Natural killer cell (primary cell): ENCODE measurements around the gene PLEKHA1. TPM values are rescaled to one million over a fixed set of nuclear protein-coding genes. Genes with fewer than 3 reads are reported as not detected.

ENCODE experiments used
- ATAC-seq, 3 donors: fragments of 150-1000 bp in 2 of 3; fragments of 200-7000 bp in 1 of 3; cut with Tn5 transposase; 1 replicate in 1 of 3; 2 replicates in 2 of 3; pipeline ENCODE4 v1.10.0; 2021; ENCODE audit warnings: mild to moderate bottlenecking in 2 of 3, moderate library complexity in 2 of 3
- DNase-seq, 2 donors: peaks; one replicate each; pipeline versions ENCODE4 v3.0.0 to v3.0.0-alpha.2; 2013 to 2021; ENCODE audit warnings: mixed read lengths in 1 of 2
- H3K27ac ChIP-seq: one replicate; pipeline ENCODE4 v1.5.1; 2013; ENCODE audit warnings: mild to moderate bottlenecking, low read length
- H3K27me3 ChIP-seq: one replicate; pipeline ENCODE4 v1.6.1; 2013; ENCODE audit warnings: low read length; ENCODE audit not compliant: control insufficient read depth, insufficient read depth
- H3K36me3 ChIP-seq: one replicate; pipeline ENCODE4 v1.6.1; 2013; ENCODE audit warnings: low read length; ENCODE audit not compliant: control insufficient read depth, insufficient read depth
- H3K4me1 ChIP-seq: one replicate; pipeline ENCODE4 v1.6.1; 2013; ENCODE audit warnings: low read length; ENCODE audit not compliant: control insufficient read depth, insufficient read depth
- H3K4me3 ChIP-seq: one replicate; pipeline ENCODE4 v1.5.1; 2013; ENCODE audit warnings: low read length
- H3K9me3 ChIP-seq: one replicate; pipeline ENCODE4 v1.6.1; 2013; ENCODE audit warnings: low read length; ENCODE audit not compliant: control insufficient read depth, insufficient read depth
- H3K27ac Mint-ChIP-seq, 2 donors: one replicate each; pipeline ENCODE4 v1.8.0; 2022; ENCODE audit warnings: mild to moderate bottlenecking in 2 of 2, mixed read lengths in 2 of 2, moderate library complexity in 1 of 2
- H3K27me3 Mint-ChIP-seq, 2 donors: one replicate each; pipeline ENCODE4 v1.8.0; 2022; ENCODE audit warnings: low read depth in 2 of 2, mixed read lengths in 2 of 2
- H3K36me3 Mint-ChIP-seq: one replicate; pipeline ENCODE4 v1.8.0; 2022; ENCODE audit warnings: mixed read lengths
- H3K4me1 Mint-ChIP-seq, 2 donors: one replicate each; pipeline ENCODE4 v1.8.0; 2022; ENCODE audit warnings: mixed read lengths in 2 of 2
- H3K4me3 Mint-ChIP-seq: one replicate; pipeline ENCODE4 v1.8.0; 2022; ENCODE audit warnings: mild to moderate bottlenecking, moderate library complexity, mixed read lengths
- H3K9me3 Mint-ChIP-seq, 2 donors: one replicate each; pipeline ENCODE4 v1.8.0; 2022; ENCODE audit warnings: mixed read lengths in 2 of 2
- WGBS: methylation state at CpG from one replicate; pipeline ENCODE4 v1.1.7; 2013; ENCODE audit warnings: missing lambda C conversion rate; ENCODE audit not compliant: insufficient coverage; 5-methylcytosine and 5-hydroxymethylcytosine counted together
- intact Hi-C: fragments of 100-400 bp; cut with micrococcal nuclease; formaldehyde crosslinking; loops from one replicate; pipeline ENCODE4 v1.14.2; 2022
- total RNA-seq, 4 donors: library from RNA; stranded (reverse); fragments of 120-200 nt in 1 of 4; gene quantifications; one replicate each; pipeline versions ENCODE4 v1.2.3 to v1.2.4, GENCODE V29; 2013 to 2022
- TF ChIP-seq, protein P1 (sequence below): fragments of 200-600 bp; IDR thresholded peaks from one replicate; pipeline ENCODE4 v1.8.0; 2022; ENCODE audit warnings: antibody characterized with exemption

The PLEKHA1 gene
- total RNA-seq, 3 donors from 2014 or later (not counting 1 experiment from before 2014, with no cell fraction given): 45.9 to 64.6 (median 56.1) TPM

DNA sequence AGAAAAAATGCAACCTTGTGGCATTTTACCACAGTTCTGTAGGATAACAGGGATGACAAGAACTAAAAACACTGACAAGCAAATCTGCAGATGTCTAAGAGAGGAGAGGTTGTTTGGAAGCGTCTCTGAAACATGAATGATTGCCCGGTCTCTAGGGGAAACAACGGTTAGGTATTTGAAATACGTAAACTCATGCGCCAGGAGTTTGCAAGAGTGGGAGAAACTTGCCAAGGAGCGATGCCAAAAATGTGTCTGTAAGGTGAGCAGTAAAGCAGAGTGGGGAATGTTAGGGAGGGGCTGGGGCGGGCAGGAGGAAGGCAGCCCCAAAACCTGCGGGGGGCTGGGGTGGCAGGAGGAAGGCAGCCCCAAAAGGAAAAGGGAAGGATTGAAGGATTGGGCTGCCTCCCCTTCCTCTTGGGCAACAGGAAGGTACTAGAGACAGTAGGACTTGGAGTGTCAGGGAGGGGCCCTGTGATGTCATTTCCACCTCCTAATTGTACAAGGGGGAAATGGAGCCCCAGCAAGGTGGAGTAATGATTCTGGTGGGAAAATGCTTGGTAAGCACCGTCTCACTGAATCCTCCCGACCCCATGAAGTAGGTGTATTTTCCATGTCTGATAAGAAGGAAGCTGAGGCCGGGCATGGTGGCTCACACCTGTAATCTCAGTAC lies 33.2 kb upstream of the PLEKHA1 start:
- H3K4me1 ChIP-seq: no peaks in the 10 kb centered on the region
- no peaks in the 10 kb centered on the region for H3K9me3 ChIP-seq
- no peaks in the 10 kb centered on the region for H3K36me3 Mint-ChIP-seq
- H3K4me3 Mint-ChIP-seq: no peak overlapping the region
- no peaks in the 10 kb centered on the region for H3K36me3 ChIP-seq
- H3K27me3 Mint-ChIP-seq: no peaks in the 10 kb centered on the region
- no peak overlapping the region for H3K4me3 ChIP-seq
- H3K4me1 Mint-ChIP-seq: peaks cover 7 to 11% of the 10 kb centered on the region in 2 donors
- H3K27me3 ChIP-seq: no peaks in the 10 kb centered on the region
- H3K9me3 Mint-ChIP-seq: no peaks in the 10 kb centered on the region
- WGBS: 88% methylated on average over 11 of the region's 11 CpGs
- H3K27ac ChIP-seq: no peak overlapping the region
- TF ChIP-seq, protein P1, sequence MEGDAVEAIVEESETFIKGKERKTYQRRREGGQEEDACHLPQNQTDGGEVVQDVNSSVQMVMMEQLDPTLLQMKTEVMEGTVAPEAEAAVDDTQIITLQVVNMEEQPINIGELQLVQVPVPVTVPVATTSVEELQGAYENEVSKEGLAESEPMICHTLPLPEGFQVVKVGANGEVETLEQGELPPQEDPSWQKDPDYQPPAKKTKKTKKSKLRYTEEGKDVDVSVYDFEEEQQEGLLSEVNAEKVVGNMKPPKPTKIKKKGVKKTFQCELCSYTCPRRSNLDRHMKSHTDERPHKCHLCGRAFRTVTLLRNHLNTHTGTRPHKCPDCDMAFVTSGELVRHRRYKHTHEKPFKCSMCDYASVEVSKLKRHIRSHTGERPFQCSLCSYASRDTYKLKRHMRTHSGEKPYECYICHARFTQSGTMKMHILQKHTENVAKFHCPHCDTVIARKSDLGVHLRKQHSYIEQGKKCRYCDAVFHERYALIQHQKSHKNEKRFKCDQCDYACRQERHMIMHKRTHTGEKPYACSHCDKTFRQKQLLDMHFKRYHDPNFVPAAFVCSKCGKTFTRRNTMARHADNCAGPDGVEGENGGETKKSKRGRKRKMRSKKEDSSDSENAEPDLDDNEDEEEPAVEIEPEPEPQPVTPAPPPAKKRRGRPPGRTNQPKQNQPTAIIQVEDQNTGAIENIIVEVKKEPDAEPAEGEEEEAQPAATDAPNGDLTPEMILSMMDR: no peak
- ATAC-seq: no peak
- no peak overlapping the region for H3K27ac Mint-ChIP-seq
- intact Hi-C loops: no loop called here
- no peak for DNase-seq

DNA sequence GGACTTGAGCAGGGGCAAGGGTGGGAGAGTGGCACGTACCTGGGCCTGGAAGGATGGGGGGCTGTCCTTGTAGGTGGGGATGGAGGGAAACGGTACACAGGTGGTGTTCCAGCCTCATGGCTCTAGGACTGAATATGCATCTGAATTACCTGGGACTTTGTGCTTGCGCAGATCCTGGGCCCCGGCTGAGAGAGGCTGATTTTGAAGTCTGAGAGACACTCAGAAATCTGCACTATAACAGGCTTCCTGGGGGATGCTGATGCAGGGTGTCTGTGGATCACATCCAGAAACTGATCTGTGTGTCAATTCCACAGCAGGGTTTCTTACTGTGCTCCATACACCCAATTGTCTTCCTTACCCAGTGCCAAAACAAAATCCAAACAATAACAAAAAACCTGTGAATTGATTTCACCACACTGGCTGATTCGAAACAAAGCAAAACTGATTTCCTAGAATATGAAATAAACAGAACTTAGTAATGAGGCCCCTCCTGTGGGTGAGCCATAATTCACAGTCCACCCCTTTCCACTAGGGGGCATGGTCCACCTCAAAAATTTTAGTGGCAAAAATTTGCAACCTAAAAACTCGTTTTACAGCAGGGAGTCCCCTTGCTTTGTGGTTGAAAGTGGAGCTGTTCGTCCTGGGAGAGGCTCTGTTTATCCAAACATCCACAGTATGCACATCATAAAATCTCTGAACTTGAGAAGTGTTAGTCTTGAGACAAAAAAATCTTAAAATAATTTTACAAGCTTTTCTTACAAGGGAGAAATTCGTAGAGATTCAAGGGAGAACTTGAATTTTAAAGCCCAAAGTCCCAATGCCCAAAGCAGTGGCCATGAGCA lies 32.0 kb upstream of the PLEKHA1 start:
- Histone ChIP-seq H3K36me3 (no peaks in the 10 kb centered on the region), H3K9me3 (no peaks in the 10 kb centered on the region), H3K27ac (no peak overlapping the region), H3K4me1 (no peaks in the 10 kb centered on the region), H3K27me3 (no peaks in the 10 kb centered on the region), H3K4me3 (no peak overlapping the region)
- Mint-ChIP-seq H3K4me3 (no peak overlapping the region), H3K27me3 (no peaks in the 10 kb centered on the region), H3K27ac (no peak overlapping the region), H3K9me3 (no peaks in the 10 kb centered on the region), H3K4me1 (peaks cover 7 to 19% of the 10 kb centered on the region in 2 donors), H3K36me3 (no peaks in the 10 kb centered on the region)
- WGBS: 85% methylated on average over 6 of the region's 8 CpGs
- intact Hi-C loops: loop anchor here (1.0 to 2.0 kb wide), 3 partner anchors 44 to 223 kb away; no protein-coding TSS in a partner anchor
- ATAC-seq: peak; percentile 57 to 82 (median 78)
- DNase-seq: peak; percentile 39 to 81
- TF ChIP-seq, protein P1: peak; percentile 85

DNA sequence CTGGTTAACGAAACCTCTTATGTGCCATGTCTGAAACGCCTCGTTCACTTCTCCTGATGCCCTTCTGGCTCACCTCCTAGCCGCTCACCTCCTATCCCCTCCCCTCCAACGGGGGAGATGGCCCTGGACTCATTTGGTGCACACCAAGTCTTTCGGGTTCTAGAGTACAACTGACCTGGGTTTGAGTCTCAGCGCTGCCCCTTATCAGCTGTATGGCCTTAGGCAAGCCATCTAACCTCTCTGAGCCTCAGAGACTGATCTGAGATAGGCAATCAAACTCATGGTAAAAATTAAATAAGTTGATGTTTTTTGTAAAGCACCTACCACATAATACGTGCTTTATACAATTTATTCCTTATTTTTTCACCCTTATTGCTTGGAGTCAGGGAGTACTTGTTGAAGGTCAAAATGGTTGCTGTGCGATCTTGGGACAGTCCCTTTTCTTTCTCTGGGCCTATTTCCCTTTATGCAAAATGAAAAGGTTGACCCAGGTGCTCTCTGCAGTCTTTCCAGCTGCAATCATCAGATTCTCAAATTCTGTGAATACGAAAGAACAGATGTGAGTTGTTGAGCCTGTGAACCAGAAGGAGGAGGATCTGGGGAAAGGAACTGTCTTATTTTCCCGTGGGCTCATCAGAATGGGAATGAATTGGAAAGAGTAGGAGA lies 31.2 kb upstream of the PLEKHA1 start:
- no peaks in the 10 kb centered on the region for H3K27me3 ChIP-seq
- no peaks in the 10 kb centered on the region for H3K36me3 ChIP-seq
- H3K9me3 ChIP-seq: no peaks in the 10 kb centered on the region
- no peak for DNase-seq
- Mint-ChIP-seq H3K4me1 (peaks cover 7 to 19% of the 10 kb centered on the region in 2 donors), H3K27ac (no peak overlapping the region), H3K4me3 (no peak overlapping the region), H3K27me3 (no peaks in the 10 kb centered on the region), H3K9me3 (no peaks in the 10 kb centered on the region), H3K36me3 (no peaks in the 10 kb centered on the region)
- H3K4me3 ChIP-seq: no peak overlapping the region
- WGBS: 85% methylated on average over 10 of the region's 11 CpGs
- no peak for ATAC-seq
- intact Hi-C loops: loop anchor here (2.0 kb wide), 1 partner anchor 44 kb away; no protein-coding TSS in a partner anchor
- H3K4me1 ChIP-seq: no peaks in the 10 kb centered on the region
- TF ChIP-seq, protein P1: no peak
- H3K27ac ChIP-seq: no peak overlapping the region
